Stimulated activated CD4-positive, alpha-beta T cell treated with anti-CD3 and anti-CD28 coated beads, Interleukin-15, amount 100 ng/mL, for 24 hours (primary cell): Measurements from ENCODE around the gene MTM1.
A peak's percentile ranks its signal among the peaks of the same experiment; 100 is the strongest.

ENCODE experiments used
- DNase-seq: peaks from one replicate; pipeline ENCODE4 v3.0.0-alpha.2; 2020

MTM1 gene

DNA sequence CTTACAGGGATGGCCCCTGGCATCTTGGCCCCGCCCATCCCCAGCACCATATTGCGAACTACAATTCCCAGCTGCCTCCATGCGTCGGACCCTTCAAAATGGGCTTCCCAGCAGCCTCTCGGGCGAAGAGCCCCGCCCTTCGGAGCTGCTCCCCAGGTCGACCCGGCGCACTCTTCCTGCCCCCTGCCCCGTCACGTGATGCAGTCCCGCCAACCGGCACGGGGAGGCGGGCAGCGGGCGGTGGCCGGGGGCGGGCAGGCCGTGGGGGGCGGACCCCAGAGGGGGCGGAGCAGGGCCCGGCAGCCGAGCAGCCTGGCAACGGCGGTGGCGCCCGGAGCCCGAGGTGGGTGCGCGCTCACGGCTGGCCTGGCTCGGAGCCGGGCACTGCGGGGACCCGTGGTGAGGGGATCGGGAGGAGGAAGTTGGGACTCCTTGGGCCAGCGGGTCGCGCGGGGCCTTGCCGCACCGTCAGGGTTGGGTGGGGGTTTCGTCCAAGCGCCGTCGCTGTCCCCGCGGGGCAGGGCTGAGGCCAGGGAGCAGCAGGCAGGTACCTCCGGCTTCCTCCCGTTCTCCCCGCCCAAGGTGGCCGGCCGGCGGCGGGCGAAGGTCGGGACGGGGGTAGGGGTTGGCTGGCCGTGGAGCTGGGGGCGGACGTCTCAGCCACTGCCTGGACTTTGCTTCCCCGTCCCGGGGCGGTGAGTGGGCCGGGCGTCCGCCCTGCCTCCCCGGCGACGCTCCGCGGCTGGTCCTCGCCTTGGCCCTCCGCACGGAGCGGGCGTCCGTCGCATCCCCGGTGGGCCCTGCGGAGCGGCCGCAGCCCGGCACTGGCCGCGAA, at the start of gene MTM1:
Gene MTM1 (plus strand): TSS at position 302 of the 835 bp plus-strand sequence. CDS start 23,994 bp downstream, outside the sequence.
- peak; percentile 93 for DNase-seq

DNA sequence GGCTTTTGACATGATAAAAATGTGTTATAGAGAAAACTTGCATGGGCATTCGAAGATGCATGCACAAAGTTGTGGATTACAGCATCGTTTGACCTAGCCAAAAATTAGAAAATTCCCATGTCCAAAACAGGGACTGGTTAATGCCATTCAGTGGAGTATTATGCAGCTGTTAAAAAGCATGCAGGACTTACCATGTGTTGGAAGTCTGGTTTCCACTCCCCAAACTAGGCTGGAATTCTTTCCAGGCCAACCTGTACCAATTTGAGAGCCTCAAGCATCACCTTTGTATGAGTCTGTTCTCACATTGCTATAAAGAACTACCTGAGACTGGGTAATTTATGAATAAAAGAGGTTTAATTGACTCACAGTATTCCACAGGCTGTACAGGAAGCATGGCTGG, 45.9 kb upstream of the MTM1 start:
- no peak for DNase-seq

DNA sequence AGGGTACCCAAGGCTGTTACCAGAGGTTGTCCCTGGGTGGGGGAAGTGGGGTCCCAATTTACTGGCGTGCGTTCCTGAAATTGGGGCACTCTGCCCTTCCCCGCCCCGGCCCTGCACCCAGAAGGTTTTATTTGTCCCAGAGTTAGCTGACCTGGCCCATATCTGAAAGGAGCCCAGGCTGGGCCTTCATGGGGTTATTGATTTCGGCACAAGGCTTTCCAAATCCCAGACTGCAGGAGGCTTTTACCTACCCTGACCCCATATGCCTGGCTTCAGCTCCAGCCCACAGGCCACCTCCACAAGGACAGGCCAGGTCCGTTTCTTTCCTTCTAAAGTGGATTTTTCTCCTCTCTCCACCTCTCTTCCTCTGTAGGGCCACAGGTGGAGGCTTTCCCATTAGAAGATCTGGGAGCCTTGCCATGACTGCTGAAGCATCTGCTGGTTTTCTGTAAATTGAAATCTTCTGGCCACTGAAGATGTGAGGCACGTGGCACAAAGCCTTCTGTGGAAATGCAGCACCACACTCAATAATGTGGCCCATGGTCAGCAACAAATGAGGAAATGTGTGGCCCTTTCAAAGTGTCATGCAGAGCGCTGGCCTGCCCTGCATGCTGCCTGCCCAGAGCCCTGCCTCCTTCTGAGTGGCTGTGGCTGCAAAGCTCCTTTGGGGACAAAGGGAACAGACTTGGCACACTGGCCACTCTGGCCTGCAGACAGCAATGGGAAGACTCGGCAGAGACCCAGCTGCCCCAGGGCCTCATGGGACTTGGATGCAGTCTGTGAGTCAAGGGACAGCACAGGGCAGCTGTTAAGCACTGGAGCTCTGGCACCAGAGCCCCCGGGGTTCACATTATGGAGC, 43.1 kb upstream of the MTM1 start:
- DNase-seq: no peak

DNA sequence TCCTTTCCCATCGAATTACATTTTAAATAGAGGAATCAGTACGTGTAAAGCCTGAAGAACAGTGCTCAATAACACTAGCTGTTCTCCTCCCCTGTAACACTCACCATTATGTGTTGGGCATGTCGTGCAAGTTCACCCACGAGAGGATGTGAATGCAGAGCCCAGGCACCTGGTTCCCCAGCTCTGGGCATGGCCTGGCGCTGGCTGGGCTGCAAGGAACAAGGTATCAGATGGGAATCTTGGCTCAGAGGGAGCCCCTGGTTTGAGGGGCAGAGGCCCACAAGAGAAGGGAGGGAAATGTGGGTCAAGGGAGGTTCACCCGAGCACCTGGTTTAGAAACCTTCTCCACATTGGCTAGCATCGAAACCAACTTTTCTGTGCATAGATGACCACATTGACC, 41.7 kb upstream of the MTM1 start:
- DNase-seq: no peak

DNA sequence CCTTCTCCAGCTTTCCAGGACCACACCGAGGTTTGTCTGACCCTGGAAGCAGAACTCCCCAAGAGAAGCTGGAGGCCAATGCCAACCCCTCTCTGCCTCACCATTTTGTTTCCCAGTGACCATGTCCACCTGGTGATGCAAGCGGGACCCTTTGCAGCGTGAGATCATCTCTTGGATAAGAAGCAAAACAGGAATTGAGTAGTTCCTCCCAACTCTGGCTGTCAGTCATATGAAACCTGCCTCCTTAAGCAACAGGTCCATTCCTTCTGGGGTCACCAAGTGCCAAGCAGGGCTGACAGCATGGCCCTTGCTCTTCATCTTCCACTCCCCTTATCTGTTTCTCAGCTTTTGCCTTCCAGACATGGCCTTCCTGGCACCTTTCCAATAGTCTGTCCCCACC, 41.3 kb upstream of the MTM1 start:
- no peak for DNase-seq

DNA sequence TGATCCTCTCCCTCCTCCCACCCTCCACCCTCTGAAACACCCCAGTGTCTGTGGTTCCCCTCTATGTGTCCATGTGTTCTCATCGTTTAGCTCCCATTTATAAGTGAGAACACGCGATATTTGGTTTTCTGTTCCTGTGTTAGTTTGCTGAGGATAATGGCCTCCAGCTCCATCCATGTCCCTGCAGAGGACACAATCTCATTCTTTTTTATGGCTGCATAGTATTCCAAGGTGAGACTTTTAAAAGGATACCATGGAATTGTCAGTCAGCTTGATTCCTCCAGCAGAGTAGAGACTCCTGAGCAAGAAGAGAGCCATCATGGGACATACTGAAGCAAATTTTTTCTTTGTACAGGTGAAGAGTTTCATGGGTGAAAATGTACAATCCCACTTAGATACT, 38.8 kb upstream of the MTM1 start:
- DNase-seq: no peak

DNA sequence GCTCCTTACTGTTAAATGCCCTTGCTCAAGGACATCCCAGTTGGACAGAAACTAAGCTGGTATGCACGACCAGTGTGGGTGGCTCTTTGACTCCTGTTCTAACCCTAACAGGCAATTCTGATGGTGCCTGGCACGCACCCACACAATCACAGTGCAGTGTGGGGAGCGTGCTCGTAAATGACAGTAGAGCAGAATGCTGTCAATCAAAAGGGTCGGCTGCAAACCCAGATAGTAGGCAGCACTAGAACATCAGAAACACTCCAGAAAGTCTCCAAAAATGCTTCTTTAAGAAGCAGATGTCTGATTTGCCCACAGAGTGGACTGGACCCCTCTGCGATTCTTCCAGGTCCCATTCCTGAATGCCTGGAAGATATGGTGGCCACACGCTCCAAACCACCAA, 37.6 kb upstream of the MTM1 start:
- DNase-seq: no peak

DNA sequence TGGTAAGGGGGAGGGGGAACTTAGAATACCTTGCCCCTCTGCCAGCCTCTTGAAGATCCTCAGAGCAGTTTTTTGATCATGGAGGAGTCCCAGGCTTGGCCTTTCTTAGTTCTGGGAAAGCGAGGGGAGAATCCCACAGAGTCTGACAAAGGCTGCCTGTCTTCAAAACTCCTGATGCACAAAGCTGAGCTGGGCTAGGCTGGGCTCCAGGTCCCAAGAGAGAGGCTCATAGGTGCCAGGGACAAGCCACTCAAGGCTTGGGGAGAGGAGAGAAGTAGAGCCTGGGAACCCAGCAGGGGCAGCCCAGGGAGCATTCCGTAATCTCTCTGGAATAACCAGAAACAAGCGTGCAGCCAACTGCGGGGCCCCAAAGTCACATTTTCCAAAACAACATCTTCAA, 37.0 kb upstream of the MTM1 start:
- no peak for DNase-seq

DNA sequence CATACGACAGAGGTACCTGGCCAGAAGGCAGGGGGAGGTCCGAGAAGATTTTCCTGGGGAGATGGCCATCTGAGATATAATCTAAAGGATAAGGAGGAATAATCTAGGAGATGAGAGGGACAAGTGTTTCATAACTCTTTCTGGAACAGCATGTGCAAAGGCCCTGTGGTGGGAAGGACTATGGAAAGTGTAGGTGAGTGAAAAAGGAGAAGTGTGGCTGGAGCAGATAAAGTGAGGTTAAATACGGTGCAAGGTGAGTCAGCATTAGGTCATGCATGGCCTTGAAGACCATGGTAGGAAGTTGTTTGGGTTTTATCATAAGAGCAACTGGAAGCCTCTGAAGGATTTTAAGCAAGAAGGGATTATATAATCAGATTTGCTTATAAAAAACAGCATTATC, 34.6 kb upstream of the MTM1 start:
- no peak for DNase-seq

DNA sequence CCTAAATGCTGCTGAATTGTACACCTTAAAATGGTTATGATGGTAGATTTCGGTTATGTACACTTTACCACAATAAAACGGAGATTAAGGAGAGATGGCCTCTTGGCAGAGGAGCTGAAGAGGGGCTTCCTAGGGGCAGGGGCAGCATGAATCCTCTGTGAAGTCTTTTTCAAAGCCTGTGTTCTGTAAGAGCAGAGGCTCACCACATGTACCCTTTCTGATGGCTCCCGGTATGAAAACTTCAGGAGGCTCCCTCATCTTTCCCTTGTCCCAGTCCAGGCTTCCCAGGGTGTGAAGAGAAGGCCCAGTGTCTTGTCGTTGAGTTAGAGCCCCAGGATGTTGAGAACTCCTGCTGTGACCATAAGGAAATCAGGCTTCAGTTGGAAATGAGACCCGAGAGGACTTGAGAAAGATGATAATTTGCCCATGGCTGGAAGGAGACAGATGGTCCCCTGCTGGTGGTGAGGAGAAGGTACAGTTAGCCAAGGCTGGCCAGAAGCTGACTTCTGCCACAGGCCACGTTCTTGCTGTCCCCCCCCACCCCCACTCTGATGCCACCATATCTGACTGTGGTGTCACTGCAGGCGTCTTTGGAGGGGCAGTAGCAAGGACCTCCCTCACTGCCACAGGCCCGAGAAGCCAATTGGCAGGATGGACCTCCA, 31.8 kb upstream of the MTM1 start:
- no peak for DNase-seq

DNA sequence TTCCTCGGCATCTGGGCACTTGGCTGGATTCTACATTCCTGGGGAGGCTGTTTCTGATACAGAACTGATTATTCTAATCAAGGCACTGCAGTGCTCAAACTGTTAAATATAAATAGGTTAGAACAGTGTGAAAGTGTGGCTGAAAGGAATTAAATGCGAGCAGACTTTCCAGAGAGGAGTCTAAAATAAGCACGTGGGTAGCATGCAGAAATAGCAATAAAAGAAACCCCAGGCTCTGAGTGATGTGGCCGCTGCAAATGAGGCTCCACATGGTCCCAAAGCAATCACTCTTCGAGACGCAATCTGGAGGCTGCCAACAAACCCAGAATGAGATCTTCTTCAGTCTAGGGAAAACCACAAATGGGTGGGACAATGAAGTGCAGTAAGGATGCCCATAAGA, 30.6 kb upstream of the MTM1 start:
- no peak for DNase-seq

DNA sequence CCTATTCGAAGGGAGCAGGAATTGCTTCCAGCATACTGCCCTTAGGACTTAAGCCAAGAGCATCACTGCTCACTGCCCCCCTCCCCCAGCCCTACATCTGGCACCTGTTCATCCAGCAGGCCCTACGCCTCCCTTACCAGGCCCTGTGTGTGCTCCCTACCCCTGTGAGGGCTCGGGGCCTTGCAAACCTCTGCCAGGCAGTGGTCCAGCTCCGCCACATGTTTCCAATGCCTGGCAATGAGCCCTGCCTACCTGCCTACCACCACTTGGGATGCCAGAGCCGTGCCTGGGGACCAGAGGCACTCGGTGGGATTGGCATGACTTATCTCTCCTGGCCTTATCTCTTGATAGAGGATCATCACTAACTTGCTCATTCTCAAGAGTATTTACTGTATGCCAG, 27.5 kb upstream of the MTM1 start:
- no peak for DNase-seq

DNA sequence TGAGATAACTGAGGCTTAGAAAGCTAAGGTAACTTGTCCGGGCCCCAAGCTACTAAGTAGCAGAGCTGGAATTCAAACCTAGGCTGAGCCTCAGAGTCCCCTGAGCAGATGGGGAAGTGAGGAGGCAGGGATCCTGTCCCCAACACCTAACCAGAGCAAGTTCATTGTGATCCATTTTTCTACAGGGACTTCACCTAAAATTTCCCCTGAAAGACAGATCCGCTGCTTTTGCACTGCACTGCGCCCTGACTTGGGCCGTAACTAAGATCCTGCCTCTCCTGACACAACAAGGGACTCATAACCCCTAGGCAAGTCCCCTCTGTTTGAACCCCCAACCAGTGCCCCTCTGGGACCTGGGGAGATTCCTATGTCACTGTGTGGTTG, 25.6 kb upstream of the MTM1 start:
- DNase-seq: no peak

DNA sequence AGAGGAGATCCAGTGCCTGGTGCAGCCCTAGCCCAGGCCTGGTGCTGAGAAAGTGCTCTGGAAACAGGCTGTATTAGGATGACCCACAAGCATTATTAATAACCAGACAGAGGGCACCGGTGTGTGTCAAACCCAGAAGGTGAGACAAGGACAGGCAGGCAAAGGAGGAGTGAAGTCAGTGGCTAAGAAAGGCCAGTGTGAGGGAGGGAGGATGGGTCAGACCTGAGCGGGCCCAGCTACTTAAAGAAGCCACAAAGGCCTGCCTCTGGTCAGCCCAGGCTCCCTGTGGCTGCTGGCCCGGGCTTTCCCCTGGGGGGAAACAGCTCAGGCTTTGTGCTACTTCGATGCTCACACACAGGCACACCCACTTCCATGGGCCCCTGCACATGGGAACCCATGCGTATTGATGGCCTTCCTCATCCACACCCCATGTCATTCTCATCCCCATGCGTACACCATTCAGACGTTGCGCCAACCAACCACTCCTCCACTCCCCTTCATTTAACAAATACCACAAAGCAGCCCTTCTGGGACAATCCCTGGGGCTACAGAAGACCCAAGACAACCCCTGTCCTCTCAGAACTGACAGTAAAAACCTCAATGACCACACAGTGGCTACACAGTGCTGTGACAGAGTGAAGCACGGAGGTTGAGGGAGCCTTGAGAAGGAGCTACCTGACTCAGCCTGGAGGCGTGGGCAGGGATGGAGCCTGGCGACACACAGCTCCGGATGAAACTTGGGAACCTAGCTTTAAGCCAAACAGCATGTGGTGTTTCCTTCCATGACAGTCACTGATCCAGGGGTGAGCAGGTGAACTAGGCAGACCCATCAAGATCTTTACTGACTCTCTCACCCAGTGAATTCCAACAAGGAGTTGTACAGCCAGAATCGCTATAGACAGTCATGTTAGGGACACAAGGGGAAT, 24.9 kb upstream of the MTM1 start:
- no peak for DNase-seq

DNA sequence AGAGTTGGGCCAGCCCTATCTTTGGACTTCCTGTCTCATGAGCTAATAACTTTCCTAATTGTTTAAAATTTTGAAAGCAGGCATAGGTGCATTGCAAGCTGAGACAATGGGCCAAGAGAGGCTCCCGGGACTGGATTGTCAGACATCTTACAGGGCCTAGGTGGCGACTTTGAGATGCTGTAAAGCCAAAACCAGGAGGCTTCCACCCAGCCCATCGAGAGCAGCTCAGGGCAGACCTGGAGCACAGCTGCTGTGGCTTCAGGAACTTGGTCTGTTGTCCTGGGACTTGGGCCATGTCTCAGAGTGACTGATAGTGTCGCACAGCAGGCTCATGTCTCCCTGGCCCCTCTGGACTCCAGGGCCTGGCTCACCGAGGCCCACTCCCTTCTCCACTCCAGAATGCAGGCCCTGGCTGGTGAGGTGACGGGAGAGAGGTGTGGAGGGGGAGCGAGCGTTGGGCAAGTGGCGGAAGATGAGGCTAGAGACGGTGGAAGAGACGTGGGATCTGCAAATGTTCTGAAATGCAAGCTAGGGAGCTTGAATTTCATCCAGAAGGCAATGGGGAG, 24.1 kb upstream of the MTM1 start:
- peak; percentile 6 for DNase-seq

DNA sequence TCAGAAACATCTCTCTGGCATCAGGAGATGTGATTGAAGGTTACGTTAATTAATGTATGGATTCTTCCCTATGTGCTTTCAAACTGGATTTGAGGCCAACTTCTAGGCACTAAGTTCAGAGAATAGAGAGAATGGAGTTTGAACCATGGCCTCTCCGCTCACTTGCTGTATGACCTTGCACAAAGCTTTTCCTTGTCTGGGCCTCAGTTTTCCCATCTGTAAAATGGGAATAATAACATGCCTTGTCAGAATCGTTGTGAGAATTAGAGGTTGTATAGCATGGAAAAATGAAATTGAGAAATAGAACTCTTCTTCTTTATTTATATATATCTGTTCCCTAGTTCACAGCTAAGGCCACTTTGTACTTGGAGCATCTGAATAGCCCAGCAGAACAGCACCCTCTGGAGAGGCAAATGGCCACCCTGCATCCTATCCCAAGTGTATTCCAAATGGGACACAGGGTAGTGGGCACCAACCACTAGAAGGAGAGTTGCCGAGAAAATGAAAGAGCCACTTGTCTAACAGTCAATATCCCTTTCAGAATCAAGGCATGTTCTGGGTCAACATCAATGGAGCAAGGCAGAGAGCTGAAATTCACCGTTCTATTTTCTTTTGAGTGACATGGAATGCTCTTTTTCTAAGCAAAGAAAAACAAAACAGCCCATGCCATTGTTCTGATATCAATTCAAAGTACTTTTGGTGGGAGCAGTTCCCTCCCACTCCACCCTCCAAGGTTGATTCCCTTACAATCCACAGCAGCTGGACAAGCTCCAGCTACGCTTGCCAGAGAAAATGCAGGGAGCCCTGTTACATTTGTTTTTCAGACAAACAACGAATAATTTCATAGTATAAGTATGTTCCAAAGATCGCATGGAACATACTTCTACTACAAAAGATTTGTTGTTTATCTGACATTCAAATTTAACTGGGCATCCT, 23.3 kb upstream of the MTM1 start:
- no peak for DNase-seq

DNA sequence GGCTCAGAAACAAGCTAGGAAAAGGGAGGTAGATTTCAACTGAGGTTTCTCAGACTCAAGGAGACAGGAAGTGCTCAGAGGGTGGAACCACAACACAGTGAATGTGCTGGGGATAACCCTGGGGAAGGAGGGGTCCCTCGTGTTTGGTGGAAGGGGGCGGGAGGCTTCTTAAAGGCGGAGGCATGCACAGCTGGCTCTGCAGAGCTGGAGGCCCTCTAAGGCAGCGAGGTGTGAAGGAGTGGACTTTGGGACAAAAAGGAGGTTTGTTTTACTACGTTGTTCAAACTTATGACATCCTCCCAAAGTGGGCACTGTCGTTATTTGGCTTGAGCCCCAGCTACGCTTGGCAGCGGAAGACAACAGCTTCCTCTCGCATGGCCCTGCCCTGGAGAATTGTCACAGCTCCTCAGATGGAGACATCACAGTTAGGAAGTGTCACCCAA, 21.7 kb upstream of the MTM1 start:
- DNase-seq: peak; percentile 29

DNA sequence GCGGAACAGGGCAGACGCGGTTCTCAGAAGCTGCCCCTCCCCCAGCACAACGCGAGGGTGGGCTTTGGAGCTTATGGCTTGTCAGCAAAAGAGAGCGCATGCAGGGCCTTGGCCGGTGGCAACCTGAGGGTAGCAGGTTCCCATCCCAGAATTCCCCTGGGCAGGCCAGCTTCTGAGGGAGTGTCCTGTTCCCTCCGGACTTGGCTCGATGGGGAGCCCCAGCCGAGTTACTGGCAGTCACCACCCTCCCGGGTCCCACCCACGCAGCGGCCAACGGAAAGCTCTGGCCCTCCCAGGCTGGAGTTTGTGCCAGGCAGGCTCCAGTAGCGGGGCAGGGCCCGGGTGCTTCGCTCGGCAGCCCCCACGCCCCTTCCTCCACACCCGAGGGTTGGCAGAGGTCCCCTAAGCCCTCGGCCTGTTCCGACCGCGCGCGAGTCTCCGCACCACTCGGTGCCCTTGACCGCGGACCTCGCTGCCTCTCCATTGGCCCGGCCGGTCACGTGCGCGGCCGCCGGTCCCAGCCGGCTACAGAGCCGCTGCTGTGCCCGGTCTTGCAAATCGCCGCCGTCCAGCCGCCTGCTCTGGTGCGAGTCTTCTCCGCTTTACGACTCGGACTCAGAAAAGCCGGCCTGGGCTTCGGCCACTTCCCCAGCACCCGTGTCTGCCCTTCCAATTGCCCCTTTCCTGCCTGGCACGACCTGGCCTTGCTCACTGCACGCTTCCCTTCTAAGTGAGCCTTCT, 20.9 kb upstream of the MTM1 start:
- DNase-seq: peak; percentile 35

DNA sequence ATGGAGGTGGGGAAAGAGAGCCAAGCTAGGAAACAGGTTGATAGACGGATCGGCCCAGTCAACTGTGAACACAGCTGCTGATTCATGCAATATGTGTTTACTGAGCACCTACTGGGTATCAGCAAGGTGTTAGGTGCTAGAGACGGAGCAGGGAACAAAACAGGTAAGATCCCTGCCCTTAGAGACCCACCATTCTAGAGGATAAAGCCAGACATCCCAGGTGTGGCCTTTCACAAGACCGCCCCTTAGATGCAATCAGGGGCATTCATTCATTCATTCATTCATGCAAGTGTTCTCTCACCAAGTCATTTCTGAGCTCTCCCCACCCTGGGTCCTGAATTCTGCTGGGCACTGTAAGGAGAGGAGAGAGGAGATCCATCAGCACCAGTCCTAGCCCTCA, 20.2 kb upstream of the MTM1 start:
- DNase-seq: no peak

DNA sequence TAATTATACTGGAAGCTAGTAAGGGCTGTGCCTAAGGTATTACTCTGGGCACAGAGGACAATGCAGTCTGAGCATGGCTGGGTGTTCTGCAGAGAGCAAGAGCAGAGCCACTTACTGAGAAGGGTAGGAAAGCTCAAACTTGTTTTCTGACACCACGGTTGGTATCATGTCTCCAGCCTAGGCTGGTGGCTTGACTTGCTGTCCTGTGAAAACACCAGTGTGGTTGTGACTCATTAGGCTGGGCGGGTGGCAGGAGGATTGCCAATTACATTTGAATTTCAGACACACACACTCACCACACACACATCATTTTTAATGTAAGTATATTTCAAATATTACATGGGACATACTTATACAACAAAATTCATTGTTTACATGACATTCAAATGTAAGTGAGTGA, 19.7 kb upstream of the MTM1 start:
- DNase-seq: peak; percentile 19
